KOPT-K1 (cell line): ENCODE data around the gene UCK2.

ENCODE experiments used
- H3K27ac ChIP-seq: fragments of 200-600 bp; sonication (generic); 2 replicates; pipeline ENCODE4 v1.5.1; 2016; ENCODE audit warnings: antibody characterized with exemption, mild to moderate bottlenecking, low read depth, low read length; ENCODE audit not compliant: poor library complexity, severe bottlenecking
- H3K36me3 ChIP-seq: fragments of 200-600 bp; sonication (generic); 2 replicates; pipeline ENCODE4 v1.5.1; 2017; ENCODE audit warnings: antibody characterized with exemption, mild to moderate bottlenecking, low read length, moderate library complexity; ENCODE audit not compliant: insufficient read depth
- H3K9me3 ChIP-seq: fragments of 200-600 bp; sonication (generic); 2 replicates; pipeline ENCODE4 v1.5.1; 2017; ENCODE audit warnings: antibody characterized with exemption, low read length, mild to moderate bottlenecking; ENCODE audit not compliant: insufficient read depth, poor library complexity, severe bottlenecking

UCK2 gene

GRCh38 chr1:165828103-165828668 is 772 bp downstream of the UCK2 start:
- Histone ChIP-seq H3K27ac (peak overlapping the region; percentile 96), H3K9me3 (no peaks in the 10 kb centered on the region), H3K36me3 (no peaks in the 10 kb centered on the region)

- H3K27ac ChIP-seq = peak overlapping the region; percentile 96
- no peaks in the 10 kb centered on the region for H3K36me3 ChIP-seq
- no peaks in the 10 kb centered on the region for H3K9me3 ChIP-seq
Measured at GRCh38 chr1:165828669-165829329, 1.4 kb downstream of the UCK2 start.

GRCh38 chr1:165829888-165830287 is 2.5 kb downstream of the UCK2 start:
- no peaks in the 10 kb centered on the region for H3K36me3 ChIP-seq
- H3K27ac ChIP-seq = peak overlapping the region; percentile 96
- H3K9me3 ChIP-seq = no peaks in the 10 kb centered on the region

GRCh38 chr1:165831146-165831545 is 3.7 kb downstream of the UCK2 start:
- Histone ChIP-seq H3K9me3 (no peaks in the 10 kb centered on the region), H3K27ac (no peak overlapping the region), H3K36me3 (no peaks in the 10 kb centered on the region)

- H3K27ac ChIP-seq = peak overlapping the region; percentile 44
Measured at GRCh38 chr1:165832902-165833301, 5.5 kb downstream of the UCK2 start.

GRCh38 chr1:165833358-165833757 is 5.9 kb downstream of the UCK2 start:
- Histone ChIP-seq H3K9me3 (no peaks in the 10 kb centered on the region), H3K27ac (peak overlapping the region; percentile 44), H3K36me3 (peaks cover 16% of the 10 kb centered on the region; the same call in 1 of the 2 replicates)

More at GRCh38 chr1:165832902-165833301, 5.5 kb downstream of the UCK2 start:
- H3K36me3 ChIP-seq = peaks cover 12% of the 10 kb centered on the region; the same call in 1 of the 2 replicates
- no peaks in the 10 kb centered on the region for H3K9me3 ChIP-seq

GRCh38 chr1:165834229-165834628 is 6.8 kb downstream of the UCK2 start:
- Histone ChIP-seq H3K9me3 (no peaks in the 10 kb centered on the region), H3K27ac (peak overlapping the region; percentile 15), H3K36me3 (peaks cover 18% of the 10 kb centered on the region; the same call in 1 of the 2 replicates)

- Histone ChIP-seq H3K9me3 (no peaks in the 10 kb centered on the region), H3K27ac (peak overlapping the region; percentile 29), H3K36me3 (peaks cover 18% of the 10 kb centered on the region; the same call in 1 of the 2 replicates)
Measured at GRCh38 chr1:165834881-165835280, 7.5 kb downstream of the UCK2 start.

- H3K36me3 ChIP-seq = peaks cover 18% of the 10 kb centered on the region; the same call in 1 of the 2 replicates
- H3K27ac ChIP-seq = peak overlapping the region; percentile 31
Measured at GRCh38 chr1:165836664-165837482, 9.5 kb downstream of the UCK2 start.

GRCh38 chr1:165837838-165838364 is 10.5 kb downstream of the UCK2 start:
- H3K27ac ChIP-seq = peak overlapping the region; percentile 31
- H3K9me3 ChIP-seq = no peaks in the 10 kb centered on the region
- peaks cover 18% of the 10 kb centered on the region; the same call in 1 of the 2 replicates for H3K36me3 ChIP-seq

More at GRCh38 chr1:165836664-165837482, 9.5 kb downstream of the UCK2 start:
- H3K9me3 ChIP-seq = no peaks in the 10 kb centered on the region

GRCh38 chr1:165840423-165840822 is 13.0 kb downstream of the UCK2 start:
- Histone ChIP-seq H3K9me3 (no peaks in the 10 kb centered on the region), H3K36me3 (peaks cover 18% of the 10 kb centered on the region; the same call in 1 of the 2 replicates), H3K27ac (peak overlapping the region; percentile 37)

GRCh38 chr1:165841582-165842017 is 14.2 kb downstream of the UCK2 start:
- H3K9me3 ChIP-seq = no peaks in the 10 kb centered on the region
- H3K27ac ChIP-seq = peak overlapping the region; percentile 96

GRCh38 chr1:165842023-165842670 is 14.7 kb downstream of the UCK2 start:
- H3K27ac ChIP-seq = peak overlapping the region; percentile 96
- H3K36me3 ChIP-seq = peaks cover 12% of the 10 kb centered on the region; the same call in 1 of the 2 replicates
- no peaks in the 10 kb centered on the region for H3K9me3 ChIP-seq

More at GRCh38 chr1:165841582-165842017, 14.2 kb downstream of the UCK2 start:
- peaks cover 18% of the 10 kb centered on the region; the same call in 1 of the 2 replicates for H3K36me3 ChIP-seq

- H3K27ac ChIP-seq = peak overlapping the region; percentile 96
- H3K9me3 ChIP-seq = no peaks in the 10 kb centered on the region
- peaks cover 8% of the 10 kb centered on the region; the same call in 1 of the 2 replicates for H3K36me3 ChIP-seq
Measured at GRCh38 chr1:165842671-165843129, 15.3 kb downstream of the UCK2 start.
